COLO668 (cell line): Measurements from ENCODE around the gene CNDP1.
A peak's percentile ranks its signal among the peaks of the same experiment; 100 is the strongest.
"Not testable (repeated sequence)": the region's sequence is repeated elsewhere in the genome, so short reads cannot be mapped to it uniquely, and the experiment has no call there.

Experiments
- DNase-seq: peaks from one replicate; lab custom pipeline; 2025; ENCODE audit not compliant: unreplicated experiment; lab: John Stamatoyannopoulos, UW

Gene CNDP1

GRCh38 chr18:74534150-74534969 is at the start of gene CNDP1:
CNDP1 (plus strand) TSS chr18:74534500; CDS start chr18:74534668, 168 bp downstream.
- DNase-seq = no peak

- no peak for DNase-seq
Observed at GRCh38 chr18:74486119-74486849, 48.0 kb upstream of the CNDP1 start.

GRCh38 chr18:74488354-74488753 is 45.9 kb upstream of the CNDP1 start:
- DNase-seq = no peak

- DNase-seq = no peak
Observed at GRCh38 chr18:74488864-74489263, 45.4 kb upstream of the CNDP1 start.

GRCh38 chr18:74489676-74490075 is 44.6 kb upstream of the CNDP1 start:
- DNase-seq = no peak

- DNase-seq = no peak
Observed at GRCh38 chr18:74492259-74492658, 42.0 kb upstream of the CNDP1 start.

- peak; percentile 67 for DNase-seq
Observed at GRCh38 chr18:74493689-74494088, 40.6 kb upstream of the CNDP1 start.

GRCh38 chr18:74494514-74494913 is 39.8 kb upstream of the CNDP1 start:
- DNase-seq = no peak

GRCh38 chr18:74495581-74496507 is 38.5 kb upstream of the CNDP1 start, which contains the start of gene CNDP2:
CNDP2 (plus strand) TSS chr18:74496363; CDS start chr18:74499974, 3,611 bp downstream.
- DNase-seq = peak; percentile 100

GRCh38 chr18:74496508-74497323 is 37.6 kb upstream of the CNDP1 start:
- DNase-seq = peak; percentile 75

- no peak for DNase-seq
Observed at GRCh38 chr18:74497324-74497676, 37.0 kb upstream of the CNDP1 start.

- DNase-seq = no peak
Observed at GRCh38 chr18:74497778-74498177, 36.5 kb upstream of the CNDP1 start.

- DNase-seq = no peak
Observed at GRCh38 chr18:74498712-74499627, 35.3 kb upstream of the CNDP1 start.

GRCh38 chr18:74499633-74500032 is 34.7 kb upstream of the CNDP1 start:
- no peak for DNase-seq

GRCh38 chr18:74500372-74500771 is 33.9 kb upstream of the CNDP1 start:
- DNase-seq = no peak

- not testable (repeated sequence) for DNase-seq
Observed at GRCh38 chr18:74500774-74501173, 33.5 kb upstream of the CNDP1 start.

GRCh38 chr18:74501386-74501785 is 32.9 kb upstream of the CNDP1 start:
- DNase-seq = no peak

- no peak for DNase-seq
Observed at GRCh38 chr18:74503137-74503536, 31.2 kb upstream of the CNDP1 start.

GRCh38 chr18:74505776-74506175 is 28.5 kb upstream of the CNDP1 start:
- no peak for DNase-seq
